ENCODE results near the gene RPRD1A. TPM values are rescaled to one million over a fixed set of nuclear protein-coding genes. Genes with fewer than 3 reads are reported as not detected.

The RPRD1A gene
- total RNA-seq, 1 donor from 2014 or later: 198 TPM

GRCh38 chr18:35942661-35943060, 124.7 kb downstream of the RPRD1A start:
- H3K9me3 Mint-ChIP-seq: peaks cover under 1% of the 10 kb centered on the region

GRCh38 chr18:35942133-35942532, 125.2 kb downstream of the RPRD1A start:
- Mint-ChIP-seq H3K27me3 (ENCODE audit: insufficient read depth, low read depth) (peaks cover under 1% of the 10 kb centered on the region), H3K9me3 (peaks cover 2% of the 10 kb centered on the region), H3K4me3 (no peak overlapping the region), H3K4me1 (peaks cover under 1% of the 10 kb centered on the region), H3K27ac (no peak overlapping the region), H3K36me3 (no peaks in the 10 kb centered on the region)
- H3K4me3 ChIP-seq: no peak overlapping the region
- H4K20me1 ChIP-seq (ENCODE audit: low read depth): no peaks in the 10 kb centered on the region
- H3K4me1 ChIP-seq: no peaks in the 10 kb centered on the region
- no peaks in the 10 kb centered on the region for H3K27me3 ChIP-seq
- DNase-seq (ENCODE audit: low spot score): no peak
- no peak overlapping the region for H3K9ac ChIP-seq
- no peak overlapping the region for H2AFZ ChIP-seq (replicated peaks)
- H3K4me2 ChIP-seq: no peak overlapping the region
- TF ChIP-seq EZH2 (IDR thresholded peaks at IDR 0.05) (no peak), EZH2phosphoT487 (IDR thresholded peaks at IDR 0.05) (no peak)
- TF ChIP-seq, protein P1, sequence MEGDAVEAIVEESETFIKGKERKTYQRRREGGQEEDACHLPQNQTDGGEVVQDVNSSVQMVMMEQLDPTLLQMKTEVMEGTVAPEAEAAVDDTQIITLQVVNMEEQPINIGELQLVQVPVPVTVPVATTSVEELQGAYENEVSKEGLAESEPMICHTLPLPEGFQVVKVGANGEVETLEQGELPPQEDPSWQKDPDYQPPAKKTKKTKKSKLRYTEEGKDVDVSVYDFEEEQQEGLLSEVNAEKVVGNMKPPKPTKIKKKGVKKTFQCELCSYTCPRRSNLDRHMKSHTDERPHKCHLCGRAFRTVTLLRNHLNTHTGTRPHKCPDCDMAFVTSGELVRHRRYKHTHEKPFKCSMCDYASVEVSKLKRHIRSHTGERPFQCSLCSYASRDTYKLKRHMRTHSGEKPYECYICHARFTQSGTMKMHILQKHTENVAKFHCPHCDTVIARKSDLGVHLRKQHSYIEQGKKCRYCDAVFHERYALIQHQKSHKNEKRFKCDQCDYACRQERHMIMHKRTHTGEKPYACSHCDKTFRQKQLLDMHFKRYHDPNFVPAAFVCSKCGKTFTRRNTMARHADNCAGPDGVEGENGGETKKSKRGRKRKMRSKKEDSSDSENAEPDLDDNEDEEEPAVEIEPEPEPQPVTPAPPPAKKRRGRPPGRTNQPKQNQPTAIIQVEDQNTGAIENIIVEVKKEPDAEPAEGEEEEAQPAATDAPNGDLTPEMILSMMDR (IDR thresholded peaks at IDR 0.05): no peak
- H3K79me2 ChIP-seq (ENCODE audit: low read depth): no peaks in the 10 kb centered on the region
- H3F3A ChIP-seq (ENCODE audit: low read depth): no peaks in the 10 kb centered on the region
- no peaks in the 10 kb centered on the region for H3K36me3 ChIP-seq
- H3K27ac ChIP-seq: no peak overlapping the region
- no peaks in the 10 kb centered on the region for H3K9me3 ChIP-seq (ENCODE audit: low read depth)

More at GRCh38 chr18:35942661-35943060, 124.7 kb downstream of the RPRD1A start:
- no peaks in the 10 kb centered on the region for H3K4me1 ChIP-seq
- no peak for DNase-seq (ENCODE audit: low spot score)
- no peaks in the 10 kb centered on the region for H3F3A ChIP-seq (ENCODE audit: low read depth)
- H3K27ac ChIP-seq: no peak overlapping the region
- no peaks in the 10 kb centered on the region for H3K36me3 Mint-ChIP-seq
- no peaks in the 10 kb centered on the region for H3K79me2 ChIP-seq (ENCODE audit: low read depth)
- no peaks in the 10 kb centered on the region for H3K27me3 Mint-ChIP-seq (ENCODE audit: insufficient read depth, low read depth)
- no peaks in the 10 kb centered on the region for H3K4me1 Mint-ChIP-seq
- H3K4me3 Mint-ChIP-seq: no peak overlapping the region
- H3K9ac ChIP-seq: no peak overlapping the region
- no peaks in the 10 kb centered on the region for H3K9me3 ChIP-seq (ENCODE audit: low read depth)
- H3K27me3 ChIP-seq: no peaks in the 10 kb centered on the region
- H3K27ac Mint-ChIP-seq: no peak overlapping the region
- TF ChIP-seq EZH2 (IDR thresholded peaks at IDR 0.05) (no peak), EZH2phosphoT487 (IDR thresholded peaks at IDR 0.05) (no peak)
- TF ChIP-seq, protein P1 (IDR thresholded peaks at IDR 0.05): no peak
- H3K36me3 ChIP-seq: no peaks in the 10 kb centered on the region
- no peaks in the 10 kb centered on the region for H4K20me1 ChIP-seq (ENCODE audit: low read depth)
- no peak overlapping the region for H3K4me2 ChIP-seq
- no peak overlapping the region for H3K4me3 ChIP-seq
- no peak overlapping the region for H2AFZ ChIP-seq (replicated peaks)

DNA sequence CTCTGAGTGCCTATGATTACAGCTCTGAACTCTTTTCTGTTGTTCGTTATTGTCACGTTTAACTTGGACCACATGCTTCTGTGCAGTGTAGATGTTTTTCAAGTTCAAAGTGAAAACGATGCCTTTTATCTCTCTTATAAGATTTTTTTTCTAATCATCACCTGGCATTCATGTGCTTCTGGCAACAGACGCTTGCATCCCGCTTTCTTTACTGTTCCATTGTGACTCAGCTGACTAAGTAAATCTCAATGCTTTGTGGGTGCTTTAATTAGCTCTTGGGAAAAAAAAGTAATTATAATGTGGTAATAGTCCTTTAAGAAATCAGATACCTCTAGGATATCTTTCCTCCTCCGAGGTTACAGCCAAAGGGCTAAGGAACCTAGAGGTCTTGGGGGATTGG, 126.1 kb downstream of the RPRD1A start:
- Histone ChIP-seq H3K27ac (no peak overlapping the region), H3K9ac (no peak overlapping the region), H3K79me2 (ENCODE audit: low read depth) (no peaks in the 10 kb centered on the region), H3K4me3 (no peak overlapping the region), H3K4me1 (no peaks in the 10 kb centered on the region), H4K20me1 (ENCODE audit: low read depth) (no peaks in the 10 kb centered on the region), H3K9me3 (ENCODE audit: low read depth) (no peaks in the 10 kb centered on the region), H3K27me3 (no peaks in the 10 kb centered on the region), H3K4me2 (no peak overlapping the region), H3K36me3 (no peaks in the 10 kb centered on the region), H3F3A (ENCODE audit: low read depth) (no peaks in the 10 kb centered on the region), H2AFZ (replicated peaks) (no peak overlapping the region)
- Mint-ChIP-seq H3K4me1 (peaks cover 2% of the 10 kb centered on the region), H3K27me3 (ENCODE audit: insufficient read depth, low read depth) (peaks cover 3% of the 10 kb centered on the region), H3K4me3 (no peak overlapping the region), H3K9me3 (peaks cover 2% of the 10 kb centered on the region), H3K36me3 (no peaks in the 10 kb centered on the region), H3K27ac (no peak overlapping the region)
- no peak for DNase-seq (ENCODE audit: low spot score)
- TF ChIP-seq, protein P1 (IDR thresholded peaks at IDR 0.05): no peak
- no peak for TF ChIP-seq EZH2phosphoT487 (IDR thresholded peaks at IDR 0.05)
- no peak for TF ChIP-seq EZH2 (IDR thresholded peaks at IDR 0.05)

Other genes starting within 250 kb of the RPRD1A start
- 70.6 and 92.5 TPM in 2 replicates for gene SLC39A6, start 61.8 kb upstream of the RPRD1A start, total RNA-seq (ENCODE audit: low replicate concordance)
- 104 and 171 TPM in 2 replicates for gene ELP2, start 62.3 kb upstream of the RPRD1A start, total RNA-seq (ENCODE audit: low replicate concordance)
- 0.36 and 1.1 TPM in 2 replicates for gene MOCOS, start 119.9 kb upstream of the RPRD1A start, total RNA-seq (ENCODE audit: low replicate concordance)
- 69.7 and 70.2 TPM in 2 replicates for gene FHOD3, start 230.2 kb upstream of the RPRD1A start, total RNA-seq (ENCODE audit: low replicate concordance)

Measured in neural progenitor cell (in vitro differentiated cells).